ENCODE data around the gene CSF2. TPM values are rescaled to one million over a fixed set of nuclear protein-coding genes. Genes with fewer than 3 reads are reported as not detected.

CSF2 gene
- total RNA-seq, 1 experiment from 2014 or later = not detected

GRCh38 chr5:132085686-132086085 is 12.1 kb downstream of the CSF2 start:
- Mint-ChIP-seq H3K27me3 (ENCODE audit: insufficient read depth, unreplicated experiment) (peaks cover 2% of the 10 kb centered on the region), H3K4me3 (ENCODE audit: unreplicated experiment) (no peak overlapping the region), H3K4me1 (ENCODE audit: low read depth, unreplicated experiment) (no peaks in the 10 kb centered on the region), H3K27ac (ENCODE audit: unreplicated experiment) (no peak overlapping the region), H3K36me3 (ENCODE audit: insufficient read depth, unreplicated experiment) (no peaks in the 10 kb centered on the region), H3K9me3 (ENCODE audit: unreplicated experiment) (no peaks in the 10 kb centered on the region)
- Histone ChIP-seq H3K27me3 (replicated peaks; ENCODE audit: control insufficient read depth, insufficient read depth, low read length) (no peaks in the 10 kb centered on the region), H3K9me3 (no peaks in the 10 kb centered on the region), H3K4me3 (ENCODE audit: low read depth, low read length) (no peak overlapping the region), H3K4me1 (no peaks in the 10 kb centered on the region), H3K36me3 (ENCODE audit: control insufficient read depth, insufficient read depth, low read length) (no peaks in the 10 kb centered on the region)
- no peak for DNase-seq
- ChIA-PET POLR2A (no interaction called here), CTCF (no interaction called here)
- no peak for TF ChIP-seq CTCF (IDR thresholded peaks at IDR 0.05; ENCODE audit: insufficient read depth in 1 of 2, low read depth in 1 of 2, low read length in 1 of 2, severe bottlenecking in 1 of 2, unreplicated experiment in 1 of 2)
- intact Hi-C loops (cut with micrococcal nuclease; ENCODE audit: unreplicated experiment) = no loop called here
- BruUV-seq (replicated peaks) = no TSS peak

- ChIA-PET POLR2A (no interaction called here), CTCF (no interaction called here)
- no peak for DNase-seq
- Mint-ChIP-seq H3K27ac (ENCODE audit: unreplicated experiment) (no peak overlapping the region), H3K27me3 (ENCODE audit: insufficient read depth, unreplicated experiment) (peaks cover 2% of the 10 kb centered on the region), H3K4me3 (ENCODE audit: unreplicated experiment) (no peak overlapping the region), H3K4me1 (ENCODE audit: low read depth, unreplicated experiment) (no peaks in the 10 kb centered on the region), H3K36me3 (ENCODE audit: insufficient read depth, unreplicated experiment) (no peaks in the 10 kb centered on the region), H3K9me3 (ENCODE audit: unreplicated experiment) (no peaks in the 10 kb centered on the region)
- Histone ChIP-seq H3K27me3 (replicated peaks; ENCODE audit: control insufficient read depth, insufficient read depth, low read length) (no peaks in the 10 kb centered on the region), H3K36me3 (ENCODE audit: control insufficient read depth, insufficient read depth, low read length) (no peaks in the 10 kb centered on the region), H3K4me1 (no peaks in the 10 kb centered on the region), H3K4me3 (ENCODE audit: low read depth, low read length) (no peak overlapping the region), H3K9me3 (no peaks in the 10 kb centered on the region)
- intact Hi-C loops (cut with micrococcal nuclease; ENCODE audit: unreplicated experiment) = no loop called here
- no peak for TF ChIP-seq CTCF (IDR thresholded peaks at IDR 0.05; ENCODE audit: insufficient read depth in 1 of 2, low read depth in 1 of 2, low read length in 1 of 2, severe bottlenecking in 1 of 2, unreplicated experiment in 1 of 2)
- no TSS peak for BruUV-seq (replicated peaks)
Measured at GRCh38 chr5:132086277-132086794, 12.7 kb downstream of the CSF2 start.

- ChIA-PET CTCF (no interaction called here), POLR2A (no interaction called here)
- H3K4me3 Mint-ChIP-seq (ENCODE audit: unreplicated experiment) = no peak overlapping the region
- intact Hi-C loops (cut with micrococcal nuclease; ENCODE audit: unreplicated experiment) = no loop called here
- no peak overlapping the region for H3K27ac Mint-ChIP-seq (ENCODE audit: unreplicated experiment)
- no peaks in the 10 kb centered on the region for H3K36me3 Mint-ChIP-seq (ENCODE audit: insufficient read depth, unreplicated experiment)
- Histone ChIP-seq H3K27me3 (replicated peaks; ENCODE audit: control insufficient read depth, insufficient read depth, low read length) (no peaks in the 10 kb centered on the region), H3K36me3 (ENCODE audit: control insufficient read depth, insufficient read depth, low read length) (no peaks in the 10 kb centered on the region), H3K9me3 (no peaks in the 10 kb centered on the region), H3K4me3 (ENCODE audit: low read depth, low read length) (no peak overlapping the region), H3K4me1 (no peaks in the 10 kb centered on the region)
- peaks cover 2% of the 10 kb centered on the region for H3K27me3 Mint-ChIP-seq (ENCODE audit: insufficient read depth, unreplicated experiment)
- no peak for TF ChIP-seq CTCF (IDR thresholded peaks at IDR 0.05; ENCODE audit: insufficient read depth in 1 of 2, low read depth in 1 of 2, low read length in 1 of 2, severe bottlenecking in 1 of 2, unreplicated experiment in 1 of 2)
- no TSS peak for BruUV-seq (replicated peaks)
- no peaks in the 10 kb centered on the region for H3K4me1 Mint-ChIP-seq (ENCODE audit: low read depth, unreplicated experiment)
- no peak for DNase-seq
- H3K9me3 Mint-ChIP-seq (ENCODE audit: unreplicated experiment) = no peaks in the 10 kb centered on the region
Measured at GRCh38 chr5:132087176-132087575, 13.6 kb downstream of the CSF2 start.

Measured in Caco-2 (cell line).